Endodermal cell (in vitro differentiated cells): ENCODE measurements around the gene ATOSA. TPM values are rescaled to one million over a fixed set of nuclear protein-coding genes. Genes with fewer than 3 reads are reported as not detected.
A peak's percentile ranks its signal among the peaks of the same experiment; 100 is the strongest.

Experiments used
- DNase-seq: peaks from one replicate; pipeline ENCODE4 v3.0.0-alpha.2; 2017
- H3K27ac ChIP-seq: 2 replicates; pipeline ENCODE4 v1.5.1; 2013; ENCODE audit warnings: mild to moderate bottlenecking, low read depth, low read length, moderate library complexity
- H3K27me3 ChIP-seq: 2 replicates; pipeline ENCODE4 v1.6.1; 2013; ENCODE audit warnings: mild to moderate bottlenecking, low read length, moderate library complexity; ENCODE audit not compliant: insufficient read depth, control insufficient read depth, poor library complexity, severe bottlenecking
- H3K36me3 ChIP-seq: 2 replicates; pipeline ENCODE4 v1.7.0; 2013; ENCODE audit warnings: mild to moderate bottlenecking, low read length, moderate library complexity; ENCODE audit not compliant: control insufficient read depth, insufficient read depth
- H3K4me1 ChIP-seq: one replicate; pipeline ENCODE4 v1.7.0; 2013; ENCODE audit warnings: low read length; ENCODE audit not compliant: control insufficient read depth, insufficient read depth
- H3K4me3 ChIP-seq: 2 replicates; pipeline ENCODE4 v1.5.1; 2013; ENCODE audit warnings: mild to moderate bottlenecking, low read length, moderate library complexity
- H3K9ac ChIP-seq: 2 replicates; pipeline ENCODE4 v1.6.1; 2013; ENCODE audit warnings: mild to moderate bottlenecking, low read length, moderate library complexity; ENCODE audit not compliant: poor library complexity, severe bottlenecking; ENCODE audit errors: extremely low read depth
- H3K9me3 ChIP-seq: 2 replicates; pipeline ENCODE4 v1.6.1; 2013; ENCODE audit warnings: mild to moderate bottlenecking, low read length, moderate library complexity; ENCODE audit not compliant: control insufficient read depth
- H3K27ac Mint-ChIP-seq: 2 replicates; pipeline ENCODE4 v1.8.0; 2020; ENCODE audit warnings: mixed read lengths
- H3K27me3 Mint-ChIP-seq: 2 replicates; pipeline ENCODE4 v1.8.0; 2021; ENCODE audit warnings: mild to moderate bottlenecking, mixed read lengths; ENCODE audit not compliant: insufficient read depth
- H3K36me3 Mint-ChIP-seq: 2 replicates; pipeline ENCODE4 v1.8.0; 2020; ENCODE audit warnings: low read depth, mixed read lengths
- H3K4me1 Mint-ChIP-seq: 2 replicates; pipeline ENCODE4 v1.8.0; 2020; ENCODE audit warnings: mixed read lengths
- H3K4me3 Mint-ChIP-seq: 2 replicates; pipeline ENCODE4 v1.8.0; 2020; ENCODE audit warnings: mild to moderate bottlenecking, moderate library complexity, mixed read lengths
- H3K9me3 Mint-ChIP-seq: 2 replicates; pipeline ENCODE4 v1.8.0; 2020; ENCODE audit warnings: mild to moderate bottlenecking, mixed read lengths
- WGBS, 2 experiments: methylation state at CpG; one replicate each; pipeline versions ENCODE4 v1.1.5 to v1.1.7; 2013; ENCODE audit warnings: missing lambda C conversion rate in 2 of 2, mixed read lengths in 1 of 2; ENCODE audit not compliant: insufficient coverage in 1 of 2, insufficient read length in 1 of 2; 5-methylcytosine and 5-hydroxymethylcytosine counted together
- total RNA-seq, 2 donors: library from RNA; stranded (reverse); fragmentation: NEBNext Ultra II Directional in 1 of 2; extraction: Animal tissue kit (Norgen Biotek cat#: 25700) in 1 of 2; gene quantifications; 2 replicates in 1 of 2; 3 replicates in 1 of 2; pipeline ENCODE4 v1.2.1, GENCODE V29; 2021
- TF ChIP-seq, protein P1 (sequence below): fragments of 200-600 bp; sonication (generic); conservative IDR thresholded peaks from 2 replicates; pipeline ENCODE4 v1.5.0; 2021; ENCODE audit warnings: antibody characterized with exemption, mild to moderate bottlenecking

ATOSA gene
- total RNA-seq, 2 donors from 2014 or later = 18.6 to 27.8 TPM

DNA sequence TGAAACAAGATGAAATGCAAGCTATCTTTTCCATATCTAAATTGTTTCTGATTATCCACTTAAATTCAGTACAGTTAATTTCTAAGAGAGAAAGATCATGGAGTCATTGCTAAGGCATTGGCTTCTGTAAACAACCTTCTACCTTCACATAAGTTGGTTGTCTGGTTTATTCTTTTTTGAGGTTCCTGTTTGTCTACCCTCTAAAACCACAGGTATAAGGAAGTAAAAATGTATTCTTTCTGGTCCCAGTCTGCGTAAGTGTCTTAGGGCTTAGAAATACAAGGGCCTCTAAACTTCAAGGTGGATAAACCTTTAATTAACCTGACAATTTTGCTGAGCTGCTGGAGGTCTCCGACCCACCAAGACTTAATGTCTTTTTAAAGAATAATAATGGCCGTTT is 3.6 kb upstream of the ATOSA start:
- H3K27me3 Mint-ChIP-seq = no peaks in the 10 kb centered on the region
- H3K36me3 ChIP-seq = no peaks in the 10 kb centered on the region
- H3K4me3 Mint-ChIP-seq = no peak overlapping the region
- TF ChIP-seq, protein P1, sequence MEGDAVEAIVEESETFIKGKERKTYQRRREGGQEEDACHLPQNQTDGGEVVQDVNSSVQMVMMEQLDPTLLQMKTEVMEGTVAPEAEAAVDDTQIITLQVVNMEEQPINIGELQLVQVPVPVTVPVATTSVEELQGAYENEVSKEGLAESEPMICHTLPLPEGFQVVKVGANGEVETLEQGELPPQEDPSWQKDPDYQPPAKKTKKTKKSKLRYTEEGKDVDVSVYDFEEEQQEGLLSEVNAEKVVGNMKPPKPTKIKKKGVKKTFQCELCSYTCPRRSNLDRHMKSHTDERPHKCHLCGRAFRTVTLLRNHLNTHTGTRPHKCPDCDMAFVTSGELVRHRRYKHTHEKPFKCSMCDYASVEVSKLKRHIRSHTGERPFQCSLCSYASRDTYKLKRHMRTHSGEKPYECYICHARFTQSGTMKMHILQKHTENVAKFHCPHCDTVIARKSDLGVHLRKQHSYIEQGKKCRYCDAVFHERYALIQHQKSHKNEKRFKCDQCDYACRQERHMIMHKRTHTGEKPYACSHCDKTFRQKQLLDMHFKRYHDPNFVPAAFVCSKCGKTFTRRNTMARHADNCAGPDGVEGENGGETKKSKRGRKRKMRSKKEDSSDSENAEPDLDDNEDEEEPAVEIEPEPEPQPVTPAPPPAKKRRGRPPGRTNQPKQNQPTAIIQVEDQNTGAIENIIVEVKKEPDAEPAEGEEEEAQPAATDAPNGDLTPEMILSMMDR = no peak
- H3K9ac ChIP-seq = no peak overlapping the region
- peaks cover 6% of the 10 kb centered on the region for H3K4me1 ChIP-seq
- H3K9me3 Mint-ChIP-seq = peaks cover 20% of the 10 kb centered on the region
- H3K27ac ChIP-seq = no peak overlapping the region
- H3K9me3 ChIP-seq = peaks cover 17% of the 10 kb centered on the region
- no peak overlapping the region for H3K27ac Mint-ChIP-seq
- no peak for DNase-seq
- H3K27me3 ChIP-seq = no peaks in the 10 kb centered on the region
- H3K36me3 Mint-ChIP-seq = peaks cover 4% of the 10 kb centered on the region
- H3K4me1 Mint-ChIP-seq = peaks cover 16% of the 10 kb centered on the region
- H3K4me3 ChIP-seq = no peak overlapping the region
- 95% methylated on average over 3 of the region's 3 CpGs; no CpG with 5 or more reads in 1 of the 2 experiments for WGBS, 2 experiments

- H3K4me1 Mint-ChIP-seq = peaks cover 21% of the 10 kb centered on the region
- peaks cover 4% of the 10 kb centered on the region for H3K36me3 Mint-ChIP-seq
- no peak overlapping the region for H3K27ac Mint-ChIP-seq
- peak overlapping the region; percentile 92 for H3K4me3 ChIP-seq
- no peak overlapping the region for H3K4me3 Mint-ChIP-seq
- H3K9me3 Mint-ChIP-seq = peaks cover 20% of the 10 kb centered on the region
- H3K27me3 Mint-ChIP-seq = no peaks in the 10 kb centered on the region
- H3K27me3 ChIP-seq = no peaks in the 10 kb centered on the region
- H3K9ac ChIP-seq = no peak overlapping the region
- no peak overlapping the region for H3K27ac ChIP-seq
- DNase-seq = no peak
- no peaks in the 10 kb centered on the region for H3K36me3 ChIP-seq
- H3K4me1 ChIP-seq = peaks cover 6% of the 10 kb centered on the region
- TF ChIP-seq, protein P1 = no peak
- H3K9me3 ChIP-seq = peaks cover 17% of the 10 kb centered on the region
Observed at GRCh38 chr15:52682200-52682599, 3.0 kb upstream of the ATOSA start.

GRCh38 chr15:52681441-52681840 is 2.3 kb upstream of the ATOSA start:
- 96% methylated on average over 3 of the region's 3 CpGs; no CpG with 5 or more reads in 1 of the 2 experiments for WGBS, 2 experiments
- no peak for DNase-seq
- H3K4me3 Mint-ChIP-seq = no peak overlapping the region
- H3K27me3 Mint-ChIP-seq = no peaks in the 10 kb centered on the region
- peaks cover 23% of the 10 kb centered on the region for H3K4me1 Mint-ChIP-seq
- Histone ChIP-seq H3K9ac (no peak overlapping the region), H3K27ac (no peak overlapping the region), H3K9me3 (peaks cover 17% of the 10 kb centered on the region), H3K4me1 (peaks cover 6% of the 10 kb centered on the region), H3K36me3 (no peaks in the 10 kb centered on the region), H3K4me3 (peak overlapping the region; percentile 92), H3K27me3 (no peaks in the 10 kb centered on the region)
- no peak overlapping the region for H3K27ac Mint-ChIP-seq
- H3K9me3 Mint-ChIP-seq = peaks cover 20% of the 10 kb centered on the region
- TF ChIP-seq, protein P1 = no peak
- H3K36me3 Mint-ChIP-seq = peaks cover 4% of the 10 kb centered on the region
